Activated naive CD4-positive, alpha-beta T cell (primary cell): Measurements from ENCODE around the gene MSANTD2.

Experiments used
- DNase-seq, 4 experiments: peaks; one replicate each; lab custom pipeline; 2025; lab: John Stamatoyannopoulos, UW

Gene MSANTD2

DNA sequence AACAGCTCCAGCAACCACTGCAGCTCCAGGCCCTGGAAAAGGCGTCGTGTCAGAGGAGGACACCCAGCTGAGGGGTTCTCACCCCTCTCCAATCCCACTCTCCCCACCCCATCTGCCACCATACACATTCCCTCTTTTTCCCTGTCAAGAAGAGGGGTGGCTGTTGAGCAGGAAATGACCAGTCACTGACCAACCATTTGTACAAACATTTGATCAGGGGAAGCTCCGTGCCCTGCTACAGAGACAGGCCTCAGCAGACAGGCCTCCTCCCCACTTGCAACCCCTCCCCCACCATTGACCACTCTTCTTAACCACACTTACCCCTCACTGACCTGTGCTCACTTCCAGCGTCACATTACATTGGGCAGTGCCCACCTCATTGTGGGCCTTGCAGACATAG, 45.9 kb downstream of the MSANTD2 start:
- no peak for DNase-seq

DNA sequence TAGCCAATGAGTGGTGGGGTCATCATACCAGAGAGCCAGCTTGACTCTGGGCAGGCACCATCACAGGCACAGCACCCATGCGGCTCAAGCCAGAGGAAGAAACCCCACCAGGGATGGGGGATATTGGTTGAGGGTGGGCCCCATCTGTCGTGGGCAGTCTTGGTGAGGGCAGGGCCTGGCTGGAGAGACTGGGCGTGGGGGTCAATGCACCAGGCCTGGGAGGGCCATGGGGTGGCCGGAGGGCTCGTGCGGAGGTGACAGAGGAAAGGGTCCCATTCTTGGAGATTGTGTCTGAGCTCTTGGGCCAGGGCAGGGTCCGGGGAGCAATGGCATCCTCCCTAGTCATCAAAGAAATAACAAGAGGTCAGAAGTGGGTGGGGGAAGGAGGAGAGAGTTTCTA, 46.6 kb downstream of the MSANTD2 start:
- no peak for DNase-seq

DNA sequence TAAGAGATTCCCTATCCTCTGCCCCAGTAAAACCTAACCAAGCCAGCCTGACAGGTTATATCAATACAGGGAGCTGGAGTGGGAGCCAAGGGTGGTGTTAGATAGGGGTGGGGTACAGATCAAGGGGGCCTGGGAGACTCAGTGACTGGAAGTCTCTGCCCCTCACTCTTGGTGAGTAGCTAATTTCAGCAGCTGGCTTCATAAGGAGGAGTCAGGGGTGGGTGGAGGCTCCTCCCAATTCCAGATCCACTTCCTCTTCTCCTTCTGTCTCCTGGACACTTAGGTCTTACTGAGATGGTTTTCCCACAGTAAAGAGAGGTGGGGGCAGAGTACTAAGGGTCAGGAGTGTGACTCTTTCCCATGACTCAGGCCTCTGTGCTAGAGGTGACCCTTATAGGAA, 47.0 kb downstream of the MSANTD2 start:
- no peak for DNase-seq

GRCh38 chr11:124752471-124753102, 47.6 kb downstream of the MSANTD2 start:
- DNase-seq, result no peak

GRCh38 chr11:124751741-124752470, 48.3 kb downstream of the MSANTD2 start, which contains the start of gene VSIG2:
TSS of gene VSIG2 (minus strand) at chr11:124752255. CDS start at chr11:124752137, 118 bp downstream.
- no peak for DNase-seq

GRCh38 chr11:124751391-124751740, 48.8 kb downstream of the MSANTD2 start:
- no peak for DNase-seq

DNA sequence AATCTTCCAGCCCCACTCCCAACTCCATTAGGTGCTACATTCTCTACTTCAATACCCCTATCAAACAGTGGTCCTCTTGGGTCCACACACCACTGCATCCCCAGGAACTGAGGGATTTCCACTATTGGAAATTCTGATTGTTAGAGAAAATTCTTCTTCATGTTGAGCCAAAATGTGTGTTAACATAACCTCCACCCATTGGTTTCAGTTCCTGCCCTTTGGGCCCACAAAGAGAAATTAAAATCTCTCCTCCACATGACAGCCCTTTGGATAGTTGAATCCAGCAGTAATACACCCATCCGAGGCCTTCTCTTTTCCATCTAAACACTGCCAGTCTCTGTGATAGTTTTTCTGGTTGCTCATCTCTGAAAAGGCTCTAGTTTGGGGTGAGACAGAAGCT, 50.3 kb downstream of the MSANTD2 start:
- no peak for DNase-seq

DNA sequence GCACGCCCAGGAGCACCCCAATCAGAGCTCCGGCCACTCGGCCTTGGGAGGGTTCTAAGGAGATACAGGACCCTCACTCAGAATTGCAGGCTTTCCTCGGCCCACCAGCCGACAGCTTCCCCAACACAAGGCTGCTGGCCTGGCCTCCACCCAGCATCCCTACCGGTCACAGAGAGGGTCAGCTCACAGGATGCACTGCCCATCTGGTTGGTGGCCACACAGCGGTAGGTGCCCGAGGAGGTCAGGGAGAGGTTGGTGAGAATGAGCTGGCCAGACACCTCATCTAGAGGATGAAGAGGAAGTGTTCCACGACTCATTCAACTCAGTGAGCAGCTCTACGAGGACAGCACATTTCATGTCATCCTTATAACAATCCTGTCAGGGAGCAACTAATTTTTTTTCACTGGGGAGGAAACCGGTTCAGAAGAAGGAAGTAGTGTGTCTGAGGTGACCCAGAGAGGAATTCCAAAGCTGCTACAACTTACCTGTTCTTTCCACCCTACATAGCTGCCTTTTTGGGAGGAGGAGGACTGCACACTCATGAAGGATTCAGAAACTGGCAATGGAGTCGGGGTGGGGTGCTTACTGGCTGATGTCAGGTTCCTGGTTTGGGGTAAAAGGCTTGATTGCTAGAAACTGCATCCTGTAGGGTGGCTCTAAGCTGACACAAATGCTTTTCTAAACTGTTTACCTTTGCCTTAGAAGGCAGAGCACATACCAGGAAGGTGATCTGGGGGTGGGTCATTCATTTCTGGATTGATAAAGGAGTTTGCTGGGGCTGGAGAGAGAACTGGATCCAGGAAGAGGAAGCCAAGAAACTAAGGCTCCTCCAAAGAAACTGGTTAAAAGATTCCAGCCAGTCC, 51.5 kb downstream of the MSANTD2 start:
- no peak for DNase-seq

GRCh38 chr11:124748100-124748418, 52.1 kb downstream of the MSANTD2 start:
- no peak for DNase-seq

- no peak for DNase-seq
These were observed 52.7 kb downstream of the MSANTD2 start for GRCh38 chr11:124747406-124748099.

- peak; percentile 39 to 76 (median 62) for DNase-seq
These were observed 53.5 kb downstream of the MSANTD2 start for GRCh38 chr11:124746621-124747243.

GRCh38 chr11:124745835-124746620, 54.2 kb downstream of the MSANTD2 start:
- no peak for DNase-seq

DNA sequence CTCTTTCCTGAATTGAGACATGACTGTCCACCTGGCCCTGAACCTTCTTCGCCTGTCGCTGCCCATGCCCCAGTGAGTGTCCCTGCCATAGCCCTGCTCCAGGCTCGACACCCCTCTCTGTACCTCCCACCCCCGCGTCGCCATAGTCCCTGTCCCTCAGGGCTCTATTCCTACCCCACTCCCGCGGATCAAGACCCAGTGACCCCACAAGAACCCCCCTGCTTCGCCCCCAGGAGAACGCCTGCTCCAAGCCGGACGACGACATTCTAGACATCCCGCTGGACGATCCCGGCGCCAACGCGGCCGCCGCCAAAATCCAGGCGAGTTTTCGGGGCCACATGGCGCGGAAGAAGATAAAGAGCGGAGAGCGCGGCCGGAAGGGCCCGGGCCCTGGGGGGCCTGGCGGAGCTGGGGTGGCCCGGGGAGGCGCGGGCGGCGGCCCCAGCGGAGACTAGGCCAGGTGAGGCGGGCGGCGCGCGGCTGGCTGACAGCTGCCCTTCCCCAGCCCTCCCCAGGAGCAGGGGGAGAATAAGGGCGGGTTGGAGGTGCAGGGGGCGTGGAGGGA, 54.9 kb downstream of the MSANTD2 start:
- no peak for DNase-seq

DNA sequence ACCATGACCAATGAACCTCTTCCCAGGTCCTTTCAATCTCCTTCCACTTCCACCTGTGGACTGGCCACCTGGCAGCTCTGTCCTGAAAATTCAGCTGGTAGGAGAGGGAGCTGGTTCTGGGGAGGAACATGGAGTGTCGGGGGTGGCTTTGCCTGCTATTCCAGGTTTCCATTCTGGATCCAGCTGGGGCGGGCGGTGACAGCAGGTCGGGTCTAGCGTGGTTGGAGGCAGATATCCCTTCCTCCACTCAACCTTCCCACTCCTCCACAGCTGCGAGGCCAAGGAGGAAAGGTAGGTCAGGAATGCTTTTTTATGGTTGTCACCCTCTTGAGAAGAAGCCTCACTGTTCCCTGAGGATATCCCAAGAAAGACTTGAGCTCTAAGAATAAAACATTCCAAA, 57.2 kb downstream of the MSANTD2 start:
- no peak for DNase-seq

DNA sequence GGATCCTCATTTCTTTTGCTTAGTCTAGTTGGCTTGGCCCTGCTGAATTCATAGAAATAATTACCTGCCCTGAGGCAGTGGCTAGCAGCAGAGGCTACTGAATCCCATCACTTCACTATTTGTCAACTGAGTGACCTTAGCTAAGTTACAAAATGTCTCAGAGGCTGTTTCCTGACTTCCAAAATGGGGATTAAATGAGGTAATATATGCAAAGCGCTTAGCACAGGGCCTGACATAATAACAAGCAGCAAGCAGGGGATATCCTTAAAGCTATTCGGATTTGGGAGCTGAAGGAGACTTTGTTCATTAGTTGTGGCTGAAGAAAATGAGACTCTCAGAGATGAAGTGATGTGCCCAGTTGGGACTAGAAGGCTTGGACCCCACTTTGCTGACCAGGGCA, 57.7 kb downstream of the MSANTD2 start:
- no peak for DNase-seq

- DNase-seq, result peak in 2 of 4 experiments; percentile 10 to 36
These were observed 59.8 kb downstream of the MSANTD2 start for GRCh38 chr11:124740277-124740882.

DNA sequence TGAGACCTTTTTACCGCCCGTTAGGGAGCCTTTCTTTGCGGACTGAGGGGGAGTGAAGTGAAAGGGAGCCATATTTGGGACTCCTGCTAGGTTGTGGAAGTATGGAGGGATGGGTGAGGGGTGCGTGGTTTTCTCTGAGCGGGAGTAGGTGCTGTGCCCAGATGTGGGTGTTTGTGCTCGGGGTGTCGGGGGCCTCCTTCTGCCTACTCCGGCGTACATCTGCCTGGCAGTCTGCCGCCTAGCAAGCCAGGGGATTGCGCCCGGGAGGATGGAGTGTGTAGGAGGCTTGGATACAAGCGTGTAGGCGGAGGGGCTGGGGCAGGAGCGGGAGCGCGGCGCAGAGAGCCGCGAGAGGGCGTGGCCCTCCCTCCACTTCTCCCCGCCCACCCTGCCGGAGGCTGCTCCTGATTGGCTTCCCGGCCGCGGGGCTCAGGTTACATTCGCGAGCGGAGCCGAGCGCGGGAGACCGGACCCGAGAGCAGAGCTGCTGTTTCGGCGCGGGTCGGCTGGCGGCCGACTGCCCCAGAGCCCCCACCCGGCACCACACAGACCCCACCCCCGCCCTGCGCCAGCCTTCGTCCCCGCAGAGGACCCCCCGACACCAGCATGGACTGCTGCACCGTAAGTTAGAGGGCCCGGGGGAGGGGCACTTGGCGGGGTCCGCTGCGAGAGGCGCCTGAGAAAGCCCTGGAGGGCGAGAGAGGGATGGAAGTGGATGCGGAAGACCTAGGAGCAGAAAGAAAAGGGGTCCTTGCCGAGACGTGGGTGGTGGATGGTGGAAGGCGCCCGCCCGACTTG, 60.5 kb downstream of the MSANTD2 start, which contains the start of gene NRGN:
Gene NRGN (plus strand): TSS at position 464 of the 798 bp plus-strand sequence. CDS start 143 bp downstream, at position 607.
- peak; percentile 28 to 77 (median 58) for DNase-seq

DNA sequence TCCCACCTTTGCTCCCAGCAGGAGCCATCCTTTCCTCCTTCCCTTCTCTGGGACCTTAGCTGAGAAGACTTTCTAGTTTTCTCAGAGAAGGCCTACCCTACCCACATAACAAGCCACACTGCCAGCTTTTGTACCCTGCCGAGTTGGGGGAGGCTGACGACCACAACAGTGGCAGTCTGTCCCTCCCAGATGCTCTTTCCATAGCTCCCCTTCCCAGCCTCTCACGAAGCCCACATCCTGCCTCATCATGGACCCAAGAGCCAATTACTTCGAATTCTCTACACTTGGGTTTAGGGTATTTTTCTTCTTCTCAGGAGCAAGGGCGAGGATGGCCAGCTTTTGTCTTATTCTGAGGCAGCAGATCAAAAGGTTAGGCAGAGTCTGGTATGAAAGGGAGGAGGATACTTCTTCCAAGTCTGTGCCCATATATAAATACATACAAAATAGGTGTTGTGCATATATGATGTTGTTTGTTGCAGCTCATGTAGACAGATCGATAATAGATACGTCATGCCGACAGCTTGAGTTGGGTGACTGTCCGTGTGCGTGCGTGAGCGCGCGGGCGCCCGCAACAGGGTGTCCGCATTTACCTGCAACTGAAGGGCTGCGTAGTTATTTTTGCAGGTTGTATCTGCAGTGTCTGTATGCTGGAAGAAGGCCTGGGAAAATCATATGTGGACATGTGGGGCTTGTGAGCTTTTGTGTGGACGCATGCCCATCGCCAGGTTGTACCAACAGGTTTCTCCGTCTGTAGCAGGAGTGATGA, 61.3 kb downstream of the MSANTD2 start:
- no peak for DNase-seq
